NCI-H1436 treated with DMSO at 0.1 percent for 48 hours (cell line): ENCODE measurements around the gene FUT8.

Source experiments
- DNase-seq: peaks from one replicate; lab custom pipeline; 2025; lab: John Stamatoyannopoulos, UW

Gene FUT8

GRCh38 chr14:65772921-65773574 is 360.5 kb downstream of the FUT8 start:
- DNase-seq, result no peak

DNA sequence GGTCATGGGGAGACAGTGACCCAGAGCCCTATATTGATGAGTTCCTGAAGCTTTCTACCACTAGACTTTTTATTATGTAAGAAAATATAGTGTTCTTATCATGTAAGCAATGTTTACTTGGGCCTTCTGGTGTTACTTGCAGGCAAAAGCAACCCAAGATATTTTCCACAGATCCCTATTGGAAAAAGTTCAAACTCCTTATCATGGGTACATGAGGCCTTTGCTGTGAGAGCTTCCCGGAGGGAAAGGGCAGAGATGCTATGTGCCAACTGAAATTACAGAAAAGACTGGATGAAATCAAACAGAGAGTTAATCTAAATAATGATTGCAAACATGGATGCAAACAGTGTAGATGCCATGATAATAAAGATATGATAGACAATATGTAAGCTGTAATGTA is 361.5 kb downstream of the FUT8 start:
- no peak for DNase-seq

- DNase-seq, result no peak
These were observed 363.8 kb downstream of the FUT8 start for GRCh38 chr14:65776193-65776852.

- DNase-seq, result no peak
These were observed 368.0 kb downstream of the FUT8 start for GRCh38 chr14:65780566-65780965.

- DNase-seq, result no peak
These were observed 370.6 kb downstream of the FUT8 start for GRCh38 chr14:65783101-65783500.

GRCh38 chr14:65783576-65783975 is 371.0 kb downstream of the FUT8 start:
- DNase-seq, result no peak

DNA sequence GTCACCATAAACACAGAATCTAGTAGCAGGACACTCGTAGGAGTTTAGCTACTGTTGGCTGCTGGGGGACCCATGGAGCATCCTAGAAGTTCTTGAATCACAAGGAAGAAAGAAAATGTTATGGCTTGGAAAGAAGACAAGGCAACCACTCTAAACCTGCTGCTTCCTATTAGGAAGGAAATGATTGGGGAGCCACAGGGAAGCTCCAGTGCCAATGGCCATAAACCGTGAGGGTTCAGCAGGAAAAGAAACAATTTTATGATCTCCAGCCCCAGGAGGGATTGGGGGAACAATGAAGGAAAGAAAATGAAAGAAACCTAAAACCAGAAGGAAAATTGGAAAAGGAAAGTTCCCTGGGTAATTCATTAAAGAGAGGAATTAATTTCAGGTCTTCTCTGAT is 372.0 kb downstream of the FUT8 start:
- DNase-seq, result no peak

- no peak for DNase-seq
These were observed 374.9 kb downstream of the FUT8 start for GRCh38 chr14:65787461-65787860.

- DNase-seq, result no peak
These were observed 376.3 kb downstream of the FUT8 start for GRCh38 chr14:65788876-65789275.

GRCh38 chr14:65789363-65789762 is 376.8 kb downstream of the FUT8 start:
- DNase-seq, result no peak

- no peak for DNase-seq
These were observed 377.8 kb downstream of the FUT8 start for GRCh38 chr14:65790172-65790815.

GRCh38 chr14:65791191-65791981 is 378.9 kb downstream of the FUT8 start:
- no peak for DNase-seq

DNA sequence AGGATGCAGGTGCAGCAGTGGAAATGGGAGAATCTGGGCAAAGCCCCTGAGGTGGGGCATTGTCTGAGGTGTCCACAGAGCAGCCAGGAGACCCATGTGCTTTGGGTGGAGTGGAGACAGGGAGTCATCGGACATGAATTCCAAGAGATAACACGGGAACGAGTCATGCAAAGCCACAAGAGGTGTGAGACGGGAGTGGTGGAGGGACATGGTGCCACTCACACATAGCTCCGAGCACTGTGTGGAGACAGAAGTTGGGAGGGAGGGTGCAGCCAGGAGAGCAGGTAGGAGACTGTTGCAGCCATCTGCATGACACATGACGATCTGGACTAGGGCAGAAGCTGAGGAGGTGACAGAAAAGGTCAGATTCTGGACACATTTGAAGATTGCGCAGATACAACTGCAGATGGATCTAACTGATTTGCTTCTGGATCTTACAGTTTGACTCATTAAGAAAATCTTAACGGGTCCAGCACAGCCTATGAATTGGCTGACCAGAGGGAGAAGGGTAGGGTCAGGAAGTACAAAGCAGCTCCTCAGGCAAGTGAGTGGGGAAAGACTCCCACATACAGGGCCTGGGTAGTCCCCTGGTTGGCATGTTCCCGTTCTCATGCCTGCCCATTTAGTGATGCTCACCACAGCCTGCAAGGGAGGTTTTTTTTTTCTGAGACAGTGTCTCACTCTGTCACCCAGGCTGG is 379.8 kb downstream of the FUT8 start:
- DNase-seq, result no peak
